Lower leg skin (tissue), 4 donors: ENCODE results near the gene MEI4. TPM values are rescaled to one million over a fixed set of nuclear protein-coding genes. Genes with fewer than 3 reads are reported as not detected.

Experiments used
- DNase-seq, 2 donors: peaks; one replicate each; pipeline ENCODE4 v3.0.0-alpha.2; 2019; ENCODE audit warnings: low spot score in 2 of 2
- H3K4me3 ChIP-seq: fragments of 200-600 bp; sonication (generic); 2 replicates; pipeline ENCODE4 v1.5.1; 2017; ENCODE audit warnings: mild to moderate bottlenecking, low read depth; ENCODE audit not compliant: poor library complexity, severe bottlenecking
- POLR2A ChIP-seq, 2 donors: fragments of 450-650 bp; IDR thresholded peaks; one replicate each; pipeline ENCODE4 v1.6.1; 2016 to 2017; ENCODE audit warnings: antibody characterized with exemption in 2 of 2, mild to moderate bottlenecking in 1 of 2, moderate library complexity in 1 of 2
- WGBS, 2 donors: methylation state at CpG; one replicate each; pipeline ENCODE4 v1.1.5; 2018; 5-methylcytosine and 5-hydroxymethylcytosine counted together
- intact Hi-C: fragments of 100-400 bp; cut with DNase I; formaldehyde crosslinking; loops from one replicate; pipeline ENCODE4 v1.15.0; 2023; ENCODE audit warnings: low total_unique reads
- total RNA-seq, 4 donors: library from RNA; depleted of rRNA; stranded (reverse); fragments of >200 nt; gene quantifications; one replicate each; pipeline ENCODE4 v1.1.0, GENCODE V29; 2016
- TF ChIP-seq, protein P1 (sequence below), 3 donors: fragments of 450-650 bp; IDR thresholded peaks; one replicate each; pipeline ENCODE4 v1.5.1; 2016; ENCODE audit warnings: antibody characterized with exemption in 3 of 3, mild to moderate bottlenecking in 3 of 3, moderate library complexity in 2 of 3

Gene MEI4
- total RNA-seq, 4 donors from 2014 or later, result 0.05 TPM; not detected in 3

DNA sequence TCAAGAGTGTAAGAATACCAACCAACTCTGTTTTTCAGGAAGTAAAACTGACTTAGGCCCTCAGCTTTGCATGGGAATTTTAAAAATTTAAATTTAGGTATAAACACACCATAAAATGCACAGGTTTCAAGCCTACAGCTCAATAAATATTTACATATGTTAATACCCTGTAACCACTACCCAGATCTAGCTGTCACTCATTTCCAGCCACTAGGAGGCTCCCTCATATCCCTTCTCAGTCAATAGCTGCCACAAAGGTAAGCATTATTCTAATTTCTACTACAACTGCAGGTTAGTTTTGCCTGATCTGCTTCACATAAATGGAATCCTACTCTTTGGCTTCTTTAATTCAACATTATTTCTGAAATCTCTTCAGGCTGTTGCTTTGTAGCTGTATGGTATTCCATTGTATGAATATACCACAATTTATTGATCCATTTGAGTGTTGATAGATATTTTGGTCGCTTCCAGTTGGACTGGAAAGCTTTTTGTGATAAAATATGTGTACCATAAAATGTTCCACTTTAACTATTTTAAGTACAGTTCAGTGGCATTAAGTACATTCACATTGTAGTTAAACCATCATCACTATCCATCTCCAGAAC, 32.5 kb upstream of the MEI4 start:
- DNase-seq, result no peak
- TF ChIP-seq, protein P1, sequence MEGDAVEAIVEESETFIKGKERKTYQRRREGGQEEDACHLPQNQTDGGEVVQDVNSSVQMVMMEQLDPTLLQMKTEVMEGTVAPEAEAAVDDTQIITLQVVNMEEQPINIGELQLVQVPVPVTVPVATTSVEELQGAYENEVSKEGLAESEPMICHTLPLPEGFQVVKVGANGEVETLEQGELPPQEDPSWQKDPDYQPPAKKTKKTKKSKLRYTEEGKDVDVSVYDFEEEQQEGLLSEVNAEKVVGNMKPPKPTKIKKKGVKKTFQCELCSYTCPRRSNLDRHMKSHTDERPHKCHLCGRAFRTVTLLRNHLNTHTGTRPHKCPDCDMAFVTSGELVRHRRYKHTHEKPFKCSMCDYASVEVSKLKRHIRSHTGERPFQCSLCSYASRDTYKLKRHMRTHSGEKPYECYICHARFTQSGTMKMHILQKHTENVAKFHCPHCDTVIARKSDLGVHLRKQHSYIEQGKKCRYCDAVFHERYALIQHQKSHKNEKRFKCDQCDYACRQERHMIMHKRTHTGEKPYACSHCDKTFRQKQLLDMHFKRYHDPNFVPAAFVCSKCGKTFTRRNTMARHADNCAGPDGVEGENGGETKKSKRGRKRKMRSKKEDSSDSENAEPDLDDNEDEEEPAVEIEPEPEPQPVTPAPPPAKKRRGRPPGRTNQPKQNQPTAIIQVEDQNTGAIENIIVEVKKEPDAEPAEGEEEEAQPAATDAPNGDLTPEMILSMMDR (IDR thresholded peaks at IDR 0.05), result no peak
- no peak for TF ChIP-seq POLR2A (IDR thresholded peaks at IDR 0.05)
- 84 to 91% methylated on average over 1 of the region's 1 CpG for WGBS, 2 donors
- no peak overlapping the region for H3K4me3 ChIP-seq
- intact Hi-C loops, result no loop called here

DNA sequence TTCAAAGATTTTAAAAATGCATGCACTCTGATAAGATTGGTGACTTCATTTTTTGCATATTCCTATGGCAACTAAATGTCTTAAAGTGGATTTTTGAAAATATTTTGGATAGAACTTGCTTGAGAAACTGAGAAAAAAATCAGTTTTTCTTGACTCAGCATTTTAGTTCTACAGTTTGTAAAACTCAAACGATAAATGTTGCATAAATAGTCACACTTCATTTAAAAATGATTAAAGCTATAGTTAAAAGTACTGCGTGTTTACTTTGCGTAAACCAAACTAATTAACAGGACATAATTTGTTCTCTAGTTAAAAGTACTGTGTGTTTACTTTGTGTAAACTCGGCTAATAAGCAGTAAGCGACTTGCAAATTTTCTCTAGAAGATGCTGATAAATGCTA, 28.3 kb upstream of the MEI4 start:
- 84 to 87% methylated on average over 5 of the region's 5 CpGs for WGBS, 2 donors
- DNase-seq, result no peak
- intact Hi-C loops, result no loop called here

DNA sequence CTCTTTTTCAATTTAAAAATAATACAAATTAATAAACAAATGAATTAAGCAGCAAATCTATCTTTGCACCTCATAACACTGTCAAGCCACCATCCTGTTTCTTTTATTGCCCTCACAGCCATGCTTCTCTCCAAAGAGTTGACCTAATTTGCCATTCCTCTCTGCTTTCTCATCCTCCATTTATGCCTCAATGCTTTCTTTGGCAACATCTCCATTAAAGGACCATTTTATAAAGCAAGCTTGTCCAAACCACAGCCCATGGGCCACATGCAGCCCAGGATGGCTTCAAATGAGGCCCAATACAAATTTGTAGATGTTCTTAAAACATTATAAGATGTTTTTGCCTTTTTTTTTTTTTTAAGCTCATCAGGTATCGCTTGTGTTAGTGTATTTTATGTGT, 26.4 kb upstream of the MEI4 start:
- intact Hi-C loops, result no loop called here
- TF ChIP-seq, protein P1 (IDR thresholded peaks at IDR 0.05), result no peak
- TF ChIP-seq POLR2A (IDR thresholded peaks at IDR 0.05), result no peak
- no peak for DNase-seq
- 81 to 100% methylated on average over 1 of the region's 1 CpG for WGBS, 2 donors
- no peak overlapping the region for H3K4me3 ChIP-seq

More for the DNA sequence above, 28.3 kb upstream of the MEI4 start:
- H3K4me3 ChIP-seq, result no peak overlapping the region
- TF ChIP-seq POLR2A (IDR thresholded peaks at IDR 0.05), result no peak
- TF ChIP-seq, protein P1 (IDR thresholded peaks at IDR 0.05), result no peak

DNA sequence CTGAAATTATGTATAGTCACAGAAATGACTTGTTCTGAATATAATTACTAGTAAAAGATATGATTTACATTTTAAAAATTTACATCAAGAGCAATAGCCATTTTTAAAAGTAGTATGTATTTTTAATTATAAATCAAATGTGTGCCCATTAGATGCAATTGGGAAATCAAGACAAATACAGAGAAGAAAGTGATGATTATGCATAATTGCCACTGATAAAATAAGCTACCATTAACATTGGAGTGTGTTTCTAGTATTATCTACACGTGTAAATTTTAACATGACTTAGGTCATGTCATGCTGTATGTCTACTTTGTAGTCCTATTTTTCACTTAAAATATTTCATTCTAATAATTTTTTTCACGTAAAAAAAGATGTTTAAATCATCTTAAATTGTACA, 22.8 kb upstream of the MEI4 start:
- TF ChIP-seq, protein P1 (IDR thresholded peaks at IDR 0.05), result no peak
- TF ChIP-seq POLR2A (IDR thresholded peaks at IDR 0.05), result no peak
- intact Hi-C loops, result no loop called here
- H3K4me3 ChIP-seq, result no peak overlapping the region
- WGBS, 2 donors, result 73 to 79% methylated on average over 2 of the region's 2 CpGs
- DNase-seq, result no peak

DNA sequence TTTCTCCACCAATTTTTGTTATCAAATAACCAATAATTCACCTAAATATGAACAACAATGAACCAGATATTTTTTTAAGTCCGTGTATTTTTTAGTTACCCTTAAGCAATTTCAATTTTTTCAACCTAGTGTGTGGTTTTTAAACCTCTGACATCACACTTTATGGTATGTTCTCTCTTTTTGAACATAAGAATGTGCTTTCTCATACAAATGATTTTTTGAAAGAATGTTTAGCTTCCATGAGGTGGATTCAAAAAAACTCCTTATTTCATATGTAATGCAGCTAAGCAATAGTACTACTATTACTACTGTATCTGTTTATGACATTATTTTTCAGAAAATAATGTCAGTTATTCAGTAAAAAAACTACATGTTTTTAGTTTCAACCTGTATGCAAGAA, 19.4 kb upstream of the MEI4 start:
- no peak overlapping the region for H3K4me3 ChIP-seq
- WGBS, 2 donors, result 52 to 62% methylated on average over 1 of the region's 1 CpG
- no peak for DNase-seq
- intact Hi-C loops, result no loop called here
- no peak for TF ChIP-seq POLR2A (IDR thresholded peaks at IDR 0.05)
- TF ChIP-seq, protein P1 (IDR thresholded peaks at IDR 0.05), result no peak
